HCT116 (cell line): ENCODE data around the gene MED31.

ENCODE experiments used
- CBX3 ChIP-seq: IDR thresholded peaks from 2 replicates; pipeline ENCODE4 v1.6.1; 2012; ENCODE audit warnings: low read depth
- CEBPB ChIP-seq: IDR thresholded peaks from 2 replicates; pipeline ENCODE4 v1.6.1; 2012; ENCODE audit warnings: low read depth
- CTCF ChIP-seq, 3 experiments: fragments of 200-600 bp in 1 of 3; sonication (generic) in 1 of 3; IDR thresholded peaks in 2 of 3; conservative IDR thresholded peaks in 1 of 3; 2 replicates each; pipeline ENCODE4 v1.5.1; 2012 to 2017; ENCODE audit warnings: low read depth in 2 of 3, low read length in 2 of 3, antibody characterized with exemption in 1 of 3, borderline replicate concordance in 1 of 3, control low read depth in 1 of 3, mild to moderate bottlenecking in 1 of 3, mixed read lengths in 1 of 3, mixed run types in 1 of 3, moderate library complexity in 1 of 3; ENCODE audit not compliant: insufficient read depth in 1 of 3
- EZH2 ChIP-seq: fragments of 200-600 bp; sonication (generic); IDR thresholded peaks from 2 replicates; pipeline ENCODE4 v1.6.1; 2017; ENCODE audit warnings: antibody characterized with exemption, mixed run types
- EZH2phosphoT487 ChIP-seq: fragments of 200-600 bp; IDR thresholded peaks from 2 replicates; pipeline ENCODE4 v1.6.1; 2018; ENCODE audit warnings: antibody characterized with exemption, borderline replicate concordance
- JUND ChIP-seq: IDR thresholded peaks from 2 replicates; pipeline ENCODE4 v1.6.1; 2012
- MAX ChIP-seq: IDR thresholded peaks from 2 replicates; pipeline ENCODE4 v1.6.1; 2012
- POLR2A ChIP-seq: IDR thresholded peaks from 2 replicates; pipeline ENCODE4 v1.7.0; 2011; ENCODE audit warnings: borderline replicate concordance; ENCODE audit not compliant: insufficient read depth, insufficient read length; ENCODE audit errors: extremely low read depth
- POLR2AphosphoS5 ChIP-seq: IDR thresholded peaks from 2 replicates; pipeline ENCODE4 v1.6.1; 2011; ENCODE audit warnings: mild to moderate bottlenecking, low read depth, low read length, moderate library complexity
- SIN3A ChIP-seq: IDR thresholded peaks from 2 replicates; pipeline ENCODE4 v1.6.1; 2012; ENCODE audit warnings: low read depth
- SRF ChIP-seq: IDR thresholded peaks from 2 replicates; pipeline ENCODE4 v1.6.1; 2012; ENCODE audit warnings: low read depth
- ZFX ChIP-seq: fragments of 450-650 bp; IDR thresholded peaks from 2 replicates; pipeline ENCODE4 v1.6.1; 2017

DNA sequence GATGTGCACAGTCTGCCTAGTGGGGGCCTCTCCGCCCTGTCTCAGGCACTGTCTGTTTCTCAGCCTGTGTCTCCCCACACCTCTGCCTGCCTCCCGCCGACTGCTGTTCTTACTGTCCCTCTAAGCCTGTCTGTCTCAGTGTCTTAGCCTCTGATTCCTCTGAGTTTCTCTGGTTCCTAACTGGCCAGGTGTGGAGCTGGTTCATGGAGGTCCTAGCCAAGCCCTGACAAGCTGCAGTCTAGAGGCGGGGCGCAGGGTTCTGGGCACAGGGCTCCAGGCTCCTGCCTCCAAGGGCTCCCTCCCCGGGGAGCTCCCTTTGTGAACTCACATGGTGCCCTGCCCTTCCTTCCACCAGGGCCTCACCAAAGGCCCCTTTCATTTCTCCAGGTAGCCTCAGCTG, 19.6 kb upstream of the MED31 start:
- TF ChIP-seq EZH2 (no peak), JUND (no peak), POLR2A (no peak), CEBPB (no peak), SIN3A (no peak), EZH2phosphoT487 (no peak), POLR2AphosphoS5 (no peak), ZFX (no peak), SRF (no peak), CTCF (IDR thresholded peaks at IDR 0.05 in 2 of 3, conservative IDR thresholded peaks at IDR 0.05 in 1 of 3; ENCODE audit: borderline replicate concordance in 1 of 3, insufficient read depth in 1 of 3, low read depth in 2 of 3, low read length in 2 of 3) (no peak), MAX (no peak), CBX3 (no peak)
